Measurements from ENCODE around the gene LCNL1.

- TF ChIP-seq POLR2A (IDR thresholded peaks at IDR 0.05; ENCODE audit: low read length) (no peak), GATA1 (IDR thresholded peaks at IDR 0.05; ENCODE audit: low read depth, low read length) (no peak)
Observed at GRCh38 chr9:136978865-136979544, 3.8 kb upstream of the LCNL1 start.
